Ascending aorta (tissue), 2 donors: ENCODE results near the gene MYH16. TPM values are rescaled to one million over a fixed set of nuclear protein-coding genes. Genes with fewer than 3 reads are reported as not detected.

Experiments used
- DNase-seq, 2 donors: peaks; one replicate each; pipeline ENCODE4 v3.0.0-alpha.2; 2019; ENCODE audit warnings: low spot score in 2 of 2
- H3K27ac ChIP-seq, 2 donors: fragments of 200-600 bp; sonication (generic); one replicate each; pipeline ENCODE4 v1.5.1; 2016 to 2017; ENCODE audit warnings: mild to moderate bottlenecking in 1 of 2
- H3K27me3 ChIP-seq: fragments of 200-600 bp; sonication (generic); one replicate; pipeline ENCODE4 v1.5.1; 2017
- H3K36me3 ChIP-seq, 2 donors: fragments of 200-600 bp; sonication (generic); one replicate each; pipeline ENCODE4 v1.5.1; 2016
- H3K4me1 ChIP-seq, 2 donors: fragments of 200-600 bp; sonication (generic); one replicate each; pipeline ENCODE4 v1.5.1; 2016 to 2017; ENCODE audit warnings: mild to moderate bottlenecking in 1 of 2
- H3K4me3 ChIP-seq, 2 donors: fragments of 200-600 bp; sonication (generic); one replicate each; pipeline ENCODE4 v1.5.1; 2016 to 2017; ENCODE audit warnings: mild to moderate bottlenecking in 1 of 2
- H3K9me3 ChIP-seq, 2 donors: fragments of 200-600 bp; sonication (generic); one replicate each; pipeline ENCODE4 v1.5.1; 2016
- intact Hi-C: fragments of 100-400 bp; cut with DNase I; formaldehyde crosslinking; loops from one replicate; pipeline ENCODE4 v1.15.1; 2023
- total RNA-seq: library from RNA; depleted of rRNA; stranded (reverse); fragments of >200 nt; gene quantifications from one replicate; pipeline ENCODE4 v1.1.0, GENCODE V29; 2016
- TF ChIP-seq, protein P1 (sequence below), 3 experiments: fragments of 200-600 bp in 2 of 3; fragments of 450-650 bp in 1 of 3; sonication (generic) in 2 of 3; IDR thresholded peaks; one replicate each; pipeline ENCODE4 v1.5.1; 2016 to 2019; ENCODE audit warnings: antibody characterized with exemption in 3 of 3, mild to moderate bottlenecking in 1 of 3, moderate library complexity in 1 of 3

Gene MYH16
- total RNA-seq, 1 donor from 2014 or later = not detected

DNA sequence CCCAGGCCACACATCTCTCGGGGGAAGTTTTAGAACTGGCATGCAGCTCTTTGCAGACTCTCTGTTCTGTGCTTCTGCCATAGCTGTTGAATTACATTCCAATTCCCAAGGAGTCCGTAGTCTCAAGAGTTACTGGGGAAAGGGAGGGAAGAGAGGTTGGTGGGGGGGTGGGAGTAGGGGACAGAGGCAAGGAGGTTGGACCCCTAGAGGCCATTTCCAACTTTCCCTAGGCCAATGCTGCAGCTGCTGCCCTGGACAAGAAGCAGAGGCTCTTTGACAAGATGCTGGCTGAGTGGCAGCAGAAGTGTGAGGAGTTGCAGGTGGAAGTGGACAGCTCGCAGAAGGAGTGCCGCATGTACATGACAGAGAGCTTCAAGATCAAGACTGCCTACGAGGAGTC, 23.8 kb downstream of the MYH16 start:
- Histone ChIP-seq H3K36me3 (no peaks in the 10 kb centered on the region), H3K4me3 (no peak overlapping the region), H3K27me3 (no peaks in the 10 kb centered on the region), H3K4me1 (no peaks in the 10 kb centered on the region), H3K27ac (no peak overlapping the region), H3K9me3 (no peaks in the 10 kb centered on the region)
- TF ChIP-seq, protein P1, sequence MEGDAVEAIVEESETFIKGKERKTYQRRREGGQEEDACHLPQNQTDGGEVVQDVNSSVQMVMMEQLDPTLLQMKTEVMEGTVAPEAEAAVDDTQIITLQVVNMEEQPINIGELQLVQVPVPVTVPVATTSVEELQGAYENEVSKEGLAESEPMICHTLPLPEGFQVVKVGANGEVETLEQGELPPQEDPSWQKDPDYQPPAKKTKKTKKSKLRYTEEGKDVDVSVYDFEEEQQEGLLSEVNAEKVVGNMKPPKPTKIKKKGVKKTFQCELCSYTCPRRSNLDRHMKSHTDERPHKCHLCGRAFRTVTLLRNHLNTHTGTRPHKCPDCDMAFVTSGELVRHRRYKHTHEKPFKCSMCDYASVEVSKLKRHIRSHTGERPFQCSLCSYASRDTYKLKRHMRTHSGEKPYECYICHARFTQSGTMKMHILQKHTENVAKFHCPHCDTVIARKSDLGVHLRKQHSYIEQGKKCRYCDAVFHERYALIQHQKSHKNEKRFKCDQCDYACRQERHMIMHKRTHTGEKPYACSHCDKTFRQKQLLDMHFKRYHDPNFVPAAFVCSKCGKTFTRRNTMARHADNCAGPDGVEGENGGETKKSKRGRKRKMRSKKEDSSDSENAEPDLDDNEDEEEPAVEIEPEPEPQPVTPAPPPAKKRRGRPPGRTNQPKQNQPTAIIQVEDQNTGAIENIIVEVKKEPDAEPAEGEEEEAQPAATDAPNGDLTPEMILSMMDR (IDR thresholded peaks at IDR 0.05) = no peak
- intact Hi-C loops = no loop called here
- no peak for DNase-seq

DNA sequence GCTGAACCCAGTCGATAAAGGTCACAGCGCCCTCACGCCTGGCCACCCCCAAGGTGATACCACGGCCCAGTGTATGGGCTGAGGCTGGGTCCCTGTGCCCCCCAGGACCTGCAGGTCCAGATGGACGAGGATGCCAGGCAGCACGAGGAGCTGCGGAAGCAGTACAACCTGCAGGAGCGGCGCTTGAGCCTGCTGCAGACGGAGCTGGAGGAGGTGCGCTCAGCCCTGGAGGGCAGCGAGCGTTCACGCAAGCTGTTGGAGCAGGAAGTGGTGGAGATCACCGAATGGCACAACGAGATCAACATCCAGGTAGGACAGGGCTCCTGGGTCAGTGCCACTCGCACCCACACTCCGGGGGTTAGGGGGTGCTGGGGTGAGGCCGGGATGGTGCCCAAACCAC, 28.9 kb downstream of the MYH16 start:
- Histone ChIP-seq H3K4me3 (no peak overlapping the region), H3K27me3 (no peaks in the 10 kb centered on the region), H3K27ac (no peak overlapping the region), H3K4me1 (no peaks in the 10 kb centered on the region), H3K36me3 (no peaks in the 10 kb centered on the region), H3K9me3 (no peaks in the 10 kb centered on the region)
- no peak for DNase-seq
- intact Hi-C loops = no loop called here
- TF ChIP-seq, protein P1 (IDR thresholded peaks at IDR 0.05) = no peak

DNA sequence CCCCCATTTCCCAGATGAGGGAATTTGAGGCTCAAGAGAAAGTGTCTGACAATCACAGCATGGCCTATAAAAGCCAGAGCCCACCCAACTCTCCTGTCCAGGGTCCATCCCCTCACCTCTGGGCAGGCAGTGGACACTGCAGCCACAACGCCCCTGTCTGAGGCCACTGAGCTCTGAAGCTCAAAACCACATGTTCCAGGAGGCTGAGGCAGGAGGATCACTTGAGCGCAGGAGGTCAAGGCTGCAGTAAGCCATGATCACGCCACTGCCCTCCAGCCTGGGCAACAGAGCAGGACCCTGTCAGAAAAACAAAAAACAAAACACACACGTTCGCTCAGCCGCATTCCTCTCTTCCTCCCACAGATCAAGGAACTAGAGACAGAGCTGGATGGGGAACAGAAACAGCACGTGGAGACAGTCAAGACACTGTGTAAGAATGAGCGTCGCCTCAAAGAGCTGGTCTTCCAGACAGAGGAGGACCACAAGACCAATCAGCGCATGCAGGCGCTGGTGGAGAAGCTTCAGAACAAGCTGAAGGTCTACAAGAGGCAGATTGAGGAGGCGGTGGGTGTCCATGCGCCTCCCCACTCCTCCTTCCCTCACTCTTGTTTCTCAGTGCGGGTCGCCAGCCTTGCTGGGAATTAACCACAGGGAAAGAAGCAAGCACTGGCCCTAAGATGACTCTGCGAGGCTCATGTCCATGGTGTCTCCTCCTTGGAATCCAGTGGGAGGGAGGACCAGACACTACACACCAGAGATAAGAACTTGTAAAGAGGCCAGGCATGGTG, 33.0 kb downstream of the MYH16 start:
- no peak overlapping the region for H3K27ac ChIP-seq
- intact Hi-C loops = no loop called here
- H3K27me3 ChIP-seq = no peaks in the 10 kb centered on the region
- no peak for DNase-seq
- TF ChIP-seq, protein P1 (IDR thresholded peaks at IDR 0.05) = no peak
- H3K4me1 ChIP-seq = no peaks in the 10 kb centered on the region
- H3K9me3 ChIP-seq = no peaks in the 10 kb centered on the region
- no peak overlapping the region for H3K4me3 ChIP-seq
- no peaks in the 10 kb centered on the region for H3K36me3 ChIP-seq

- no peak overlapping the region for H3K27ac ChIP-seq
- H3K36me3 ChIP-seq = no peaks in the 10 kb centered on the region
- no peak overlapping the region for H3K4me3 ChIP-seq
- no peaks in the 10 kb centered on the region for H3K9me3 ChIP-seq
- H3K27me3 ChIP-seq = no peaks in the 10 kb centered on the region
- intact Hi-C loops = no loop called here
- DNase-seq = no peak
- TF ChIP-seq, protein P1 (IDR thresholded peaks at IDR 0.05) = no peak
- H3K4me1 ChIP-seq = peaks cover 0 to 5% of the 10 kb centered on the region in 2 donors
Measured at GRCh38 chr7:99308461-99309074, 35.9 kb downstream of the MYH16 start.

- Histone ChIP-seq H3K27ac (no peak overlapping the region), H3K36me3 (no peaks in the 10 kb centered on the region), H3K27me3 (no peaks in the 10 kb centered on the region), H3K9me3 (no peaks in the 10 kb centered on the region), H3K4me1 (peaks cover 0 to 5% of the 10 kb centered on the region in 2 donors), H3K4me3 (no peak overlapping the region)
- intact Hi-C loops = no loop called here
- TF ChIP-seq, protein P1 (IDR thresholded peaks at IDR 0.05) = no peak
- no peak for DNase-seq
Measured at GRCh38 chr7:99309111-99309510, 36.5 kb downstream of the MYH16 start.
